SK-N-SH (cell line): ENCODE data around the gene MPC1.
A peak's percentile ranks its signal among the peaks of the same experiment; 100 is the strongest.

Experiments used
- CTCF ChIP-seq: fragments of 200-600 bp; sonication (generic); IDR thresholded peaks from 2 replicates; pipeline ENCODE4 v1.6.1; 2017; ENCODE audit warnings: antibody characterized with exemption, mild to moderate bottlenecking, moderate library complexity
- EP300 ChIP-seq, 2 experiments: IDR thresholded peaks; 2 replicates each; pipeline versions ENCODE4 v1.4.0 to v1.6.1; 2012; ENCODE audit warnings: borderline replicate concordance in 1 of 2, low read depth in 1 of 2, low read length in 1 of 2
- NRF1 ChIP-seq: IDR thresholded peaks from 2 replicates; pipeline ENCODE4 v1.6.1; 2012; ENCODE audit warnings: low read depth, mild to moderate bottlenecking, low read length
- PBX3 ChIP-seq: IDR thresholded peaks from 2 replicates; pipeline ENCODE4; 2012

- TF ChIP-seq EP300 (IDR thresholded peaks at IDR 0.05; ENCODE audit: borderline replicate concordance in 1 of 2, low read depth in 1 of 2, low read length in 1 of 2) (no peak), PBX3 (no peak), CTCF (no peak), NRF1 (peak; percentile 80)
Measured at GRCh38 chr6:166342349-166343149, 40.2 kb downstream of the MPC1 start, which contains the start of gene SFT2D1.
